Adrenal gland (tissue), 12 donors: ENCODE measurements around the gene KIF16B. TPM values are rescaled to one million over a fixed set of nuclear protein-coding genes. Genes with fewer than 3 reads are reported as not detected.

ENCODE experiments used
- DNase-seq, 7 donors: peaks; one replicate each; pipeline ENCODE4 v3.0.0-alpha.2; 2019 to 2020
- H3K27ac ChIP-seq, 5 donors: fragments of 200-600 bp; sonication (generic) in 4 of 5; 1 replicate in 3 of 5; 2 replicates in 2 of 5; pipeline versions ENCODE4 v1.5.1 to v1.8.0; 2016 to 2020; ENCODE audit warnings: mild to moderate bottlenecking in 1 of 5
- H3K27me3 ChIP-seq: fragments of 200-600 bp; 2 replicates; pipeline ENCODE4 v1.8.0; 2021
- H3K36me3 ChIP-seq, 2 donors: fragments of 200-600 bp; replicated peaks in 1 of 2; 1 replicate in 1 of 2; 2 replicates in 1 of 2; pipeline versions ENCODE4 v1.5.1 to v1.8.0; 2018 to 2022
- H3K4me1 ChIP-seq, 2 donors: fragments of 200-600 bp; replicated peaks in 1 of 2; 1 replicate in 1 of 2; 2 replicates in 1 of 2; pipeline versions ENCODE4 v1.5.1 to v1.8.0; 2018 to 2021
- H3K4me3 ChIP-seq, 4 donors: fragments of 200-600 bp; sonication (generic) in 3 of 4; one replicate each; pipeline ENCODE4 v1.5.1; 2016 to 2018
- H3K9me3 ChIP-seq, 3 donors: fragments of 200-600 bp; sonication (generic) in 1 of 3; replicated peaks in 1 of 3; 1 replicate in 2 of 3; 2 replicates in 1 of 3; pipeline versions ENCODE4 v1.5.1 to v1.8.0; 2016 to 2021
- POLR2A ChIP-seq, 2 donors: fragments of 450-650 bp; IDR thresholded peaks; one replicate each; pipeline ENCODE4 v1.6.1; 2017; ENCODE audit warnings: antibody characterized with exemption in 2 of 2, mild to moderate bottlenecking in 2 of 2, moderate library complexity in 1 of 2
- WGBS, 4 donors: extraction: QIAGEN DNeasy Blood & Tissue Kit in 2 of 4; methylation state at CpG; one replicate each; pipeline versions ENCODE4 v1.1.5 to v1.1.7; 2013 to 2017; 5-methylcytosine and 5-hydroxymethylcytosine counted together
- intact Hi-C, 2 donors: fragments of 100-400 bp; cut with DNase I; formaldehyde crosslinking; loops; one replicate each; pipeline versions ENCODE4 v1.14.1 to v1.15.0; 2022 to 2023
- polyA plus RNA-seq, 3 donors: library from polyadenylated mRNA; stranded (reverse); fragments of 200-250 nt in 2 of 3; fragments of 350-450 nt in 1 of 3; fragmentation: Illumina TruSeq in 1 of 3; extraction: RNeasy Lipid Tissue Mini Kit (QIAGEN cat#74804) in 1 of 3; gene quantifications; one replicate each; pipeline ENCODE4 v1.2.3, GENCODE V29; 2013 to 2014
- total RNA-seq, 9 donors: library from RNA; depleted of rRNA in 4 of 9; stranded (reverse); fragments of >200 nt in 4 of 9; fragments of 120-200 nt in 1 of 9; fragmentation: NEBNext Ultra II Directional in 1 of 9; extraction: Animal tissue kit (Norgen Biotek cat#: 25700) in 1 of 9; gene quantifications; one replicate each; pipeline versions ENCODE4 v1.1.0 to v1.2.4, GENCODE V29; 2013 to 2023
- TF ChIP-seq, protein P1 (sequence below), 6 experiments: fragments of 450-650 bp in 4 of 6; fragments of 200-600 bp in 2 of 6; sonication (generic) in 1 of 6; IDR thresholded peaks; 1 replicate in 5 of 6; 2 replicates in 1 of 6; pipeline versions ENCODE4 v1.5.1 to v1.8.0; 2016 to 2021; ENCODE audit warnings: antibody characterized with exemption in 6 of 6, mild to moderate bottlenecking in 2 of 6, moderate library complexity in 1 of 6
- donor health status: healthy with polysubstance abuse.
- donor health status: Bipolar disorder and iron deficiency.
- donor health status: DM: yes; HTN: yes; CAD: no.
- donor health status: DM: no; HTN: no; CAD: no.
- donor health status: DM: no; HTN: no; CAD: no.
- donor health status: DM: yes; HTN: yes; CAD: no.

Gene KIF16B
- total and polyA plus RNA-seq, 12 donors = 8.6 to 113 (median 36.1) TPM

DNA sequence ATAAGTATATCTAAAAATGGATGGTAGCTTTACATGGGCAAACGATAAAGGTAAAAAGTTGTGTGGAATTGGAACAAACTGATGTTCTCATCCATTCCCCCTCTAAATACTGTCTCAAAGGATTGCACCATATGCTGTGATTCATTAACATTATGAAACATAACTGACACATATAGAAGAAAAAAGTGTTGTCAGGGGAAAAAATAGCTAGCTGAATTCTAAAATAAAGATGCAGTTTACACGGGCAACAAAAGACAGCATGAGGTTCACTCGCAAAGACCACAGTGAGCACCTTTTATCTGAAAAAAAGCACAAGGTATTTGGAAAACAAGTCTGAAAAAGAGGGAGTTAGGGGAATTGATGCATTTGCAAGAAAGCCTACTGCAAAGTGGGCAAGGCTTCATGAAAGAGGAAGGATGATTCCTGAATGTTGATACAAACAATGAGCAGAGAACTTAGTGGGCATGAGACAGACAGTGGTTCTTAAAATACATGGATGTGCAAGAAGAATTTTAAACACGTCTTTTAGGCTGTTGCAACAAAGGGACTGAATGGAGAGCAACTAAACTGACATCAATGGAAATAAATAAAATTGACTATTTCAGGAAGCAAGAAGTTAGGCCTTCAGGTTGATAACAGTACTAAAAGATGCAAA is 280.9 kb downstream of the KIF16B start:
- intact Hi-C loops = no loop called here
- 77 to 89% (median 82%) methylated on average over 4 of the region's 4 CpGs for WGBS, 4 donors

DNA sequence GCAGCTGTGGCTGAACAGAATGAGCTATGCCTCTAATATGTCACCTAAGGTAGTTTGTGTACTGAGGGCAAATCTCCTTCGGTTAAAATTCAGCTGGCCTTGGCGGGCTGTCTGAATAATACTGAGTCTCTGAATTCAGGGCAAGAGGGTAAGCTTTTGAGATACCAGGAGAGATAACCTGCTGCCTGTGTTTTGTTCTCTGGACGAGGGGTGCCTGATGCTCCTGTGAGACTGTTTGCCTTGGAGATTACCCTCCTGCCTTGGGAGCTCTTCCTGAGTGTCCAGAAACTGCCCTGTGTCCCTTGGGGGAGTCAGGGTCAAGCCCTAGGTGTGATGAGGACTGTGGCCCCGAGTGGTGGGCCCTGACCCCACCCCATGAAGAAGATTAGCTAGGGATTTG is 282.9 kb downstream of the KIF16B start:
- Histone ChIP-seq H3K4me3 (no peak overlapping the region), H3K9me3 (no peaks in the 10 kb centered on the region), H3K27ac (no peak overlapping the region), H3K4me1 (no peaks in the 10 kb centered on the region), H3K27me3 (no peaks in the 10 kb centered on the region), H3K36me3 (no peaks in the 10 kb centered on the region)
- 64 to 73% (median 72%) methylated on average over 4 of the region's 4 CpGs for WGBS, 4 donors
- DNase-seq = no peak
- TF ChIP-seq, protein P1, sequence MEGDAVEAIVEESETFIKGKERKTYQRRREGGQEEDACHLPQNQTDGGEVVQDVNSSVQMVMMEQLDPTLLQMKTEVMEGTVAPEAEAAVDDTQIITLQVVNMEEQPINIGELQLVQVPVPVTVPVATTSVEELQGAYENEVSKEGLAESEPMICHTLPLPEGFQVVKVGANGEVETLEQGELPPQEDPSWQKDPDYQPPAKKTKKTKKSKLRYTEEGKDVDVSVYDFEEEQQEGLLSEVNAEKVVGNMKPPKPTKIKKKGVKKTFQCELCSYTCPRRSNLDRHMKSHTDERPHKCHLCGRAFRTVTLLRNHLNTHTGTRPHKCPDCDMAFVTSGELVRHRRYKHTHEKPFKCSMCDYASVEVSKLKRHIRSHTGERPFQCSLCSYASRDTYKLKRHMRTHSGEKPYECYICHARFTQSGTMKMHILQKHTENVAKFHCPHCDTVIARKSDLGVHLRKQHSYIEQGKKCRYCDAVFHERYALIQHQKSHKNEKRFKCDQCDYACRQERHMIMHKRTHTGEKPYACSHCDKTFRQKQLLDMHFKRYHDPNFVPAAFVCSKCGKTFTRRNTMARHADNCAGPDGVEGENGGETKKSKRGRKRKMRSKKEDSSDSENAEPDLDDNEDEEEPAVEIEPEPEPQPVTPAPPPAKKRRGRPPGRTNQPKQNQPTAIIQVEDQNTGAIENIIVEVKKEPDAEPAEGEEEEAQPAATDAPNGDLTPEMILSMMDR (IDR thresholded peaks at IDR 0.05) = no peak
- no peak for TF ChIP-seq POLR2A (IDR thresholded peaks at IDR 0.05)
- intact Hi-C loops = no loop called here

More for the DNA sequence above, 280.9 kb downstream of the KIF16B start:
- no peaks in the 10 kb centered on the region for H3K27me3 ChIP-seq
- no peak overlapping the region for H3K27ac ChIP-seq
- H3K36me3 ChIP-seq = no peaks in the 10 kb centered on the region
- DNase-seq = no peak
- no peaks in the 10 kb centered on the region for H3K4me1 ChIP-seq
- no peaks in the 10 kb centered on the region for H3K9me3 ChIP-seq
- H3K4me3 ChIP-seq = no peak overlapping the region
- no peak for TF ChIP-seq POLR2A (IDR thresholded peaks at IDR 0.05)
- TF ChIP-seq, protein P1 (IDR thresholded peaks at IDR 0.05) = no peak

DNA sequence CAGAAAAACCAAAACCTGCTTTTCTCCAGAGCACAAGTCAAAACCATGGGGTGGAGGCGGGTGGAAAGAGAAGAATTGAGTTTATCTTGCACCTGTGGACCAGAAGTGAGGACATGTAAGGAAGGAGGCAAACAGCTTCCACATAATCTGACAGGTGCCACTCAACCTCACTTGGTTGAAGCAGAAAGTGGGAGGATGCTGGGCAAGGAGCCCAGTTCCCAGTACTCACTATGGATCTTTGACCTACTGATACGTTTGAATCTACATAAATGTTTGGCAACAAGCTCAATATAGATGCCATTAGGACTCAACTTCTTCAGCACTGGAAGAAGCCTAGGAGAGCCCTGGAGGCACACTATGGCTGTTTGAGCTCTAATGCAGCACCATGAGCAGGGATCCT is 285.5 kb downstream of the KIF16B start:
- no peak for DNase-seq
- TF ChIP-seq, protein P1 (IDR thresholded peaks at IDR 0.05) = no peak
- TF ChIP-seq POLR2A (IDR thresholded peaks at IDR 0.05) = no peak
- Histone ChIP-seq H3K36me3 (no peaks in the 10 kb centered on the region), H3K4me1 (peaks cover 10% of the 10 kb centered on the region in 2 donors), H3K9me3 (no peaks in the 10 kb centered on the region), H3K4me3 (no peak overlapping the region), H3K27me3 (no peaks in the 10 kb centered on the region), H3K27ac (no peak overlapping the region)
- intact Hi-C loops = no loop called here
- WGBS, 4 donors = 82 to 89% (median 87%) methylated on average over 2 of the region's 2 CpGs

DNA sequence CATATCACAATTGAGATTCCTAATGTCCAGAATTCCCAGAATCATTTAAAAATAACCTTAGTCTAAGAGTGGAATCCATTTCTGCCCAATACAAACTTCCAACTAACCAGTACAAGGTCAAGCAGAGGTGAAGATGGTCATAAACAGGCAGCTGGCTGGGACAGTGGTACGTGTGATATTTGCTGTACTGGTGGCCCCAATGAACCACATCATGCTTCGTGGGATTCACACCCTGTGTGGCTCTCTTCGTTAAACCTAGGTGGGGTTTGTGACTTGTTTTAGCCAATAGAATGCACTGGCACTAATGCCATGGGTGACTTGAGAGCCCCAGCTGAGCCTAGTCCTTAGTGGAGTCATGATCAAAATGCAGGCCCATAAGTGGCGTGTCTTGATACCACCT is 286.6 kb downstream of the KIF16B start:
- Histone ChIP-seq H3K36me3 (no peaks in the 10 kb centered on the region), H3K4me1 (peaks cover 10% of the 10 kb centered on the region in 2 donors), H3K9me3 (no peaks in the 10 kb centered on the region), H3K4me3 (no peak overlapping the region), H3K27me3 (no peaks in the 10 kb centered on the region), H3K27ac (no peak overlapping the region)
- WGBS, 4 donors = 88 to 96% (median 94%) methylated on average over 4 of the region's 4 CpGs
- TF ChIP-seq, protein P1 (IDR thresholded peaks at IDR 0.05) = no peak
- no peak for TF ChIP-seq POLR2A (IDR thresholded peaks at IDR 0.05)
- intact Hi-C loops = no loop called here
- no peak for DNase-seq
